DOHH2 (cell line): ENCODE data around the gene STARD8.

Experiments
- CTCF ChIP-seq: fragments of 200-600 bp; sonication (generic); IDR thresholded peaks from one replicate; pipeline ENCODE4 v1.5.1; 2014; ENCODE audit warnings: antibody characterized with exemption, mild to moderate bottlenecking, low read depth, low read length; ENCODE audit not compliant: poor library complexity, severe bottlenecking
- EZH2phosphoT487 ChIP-seq: fragments of 200-600 bp; sonication (generic); IDR thresholded peaks from 2 replicates; pipeline ENCODE4 v1.6.1; 2017; ENCODE audit warnings: borderline replicate concordance, mild to moderate bottlenecking, antibody characterized with exemption, low read length, moderate library complexity, mixed read lengths

GRCh38 chrX:68717196-68717595, 69.7 kb downstream of the STARD8 start:
- TF ChIP-seq EZH2phosphoT487 (no peak), CTCF (no peak)
